Head of caudate nucleus (tissue), 42 donors: ENCODE data around the gene NLRP1.

Experiments used
- DNase-seq, 42 donors: peaks; one replicate each; pipeline versions ENCODE4 v3.0.0 to v3.0.0-alpha.2; 2020 to 2021; ENCODE audit warnings: mixed read lengths in 7 of 42
- intact Hi-C: fragments of 100-400 bp; cut with DNase I; formaldehyde crosslinking; loops from one replicate; pipeline ENCODE4 v1.15.0; 2022

The NLRP1 gene

GRCh38 chr17:5584383-5585286, at the start of gene NLRP1:
NLRP1 (minus strand) TSS chr17:5584509; CDS start chr17:5583957, 552 bp downstream.
- intact Hi-C loops: no loop called here
- peak; percentile 19 to 82 (median 63) for DNase-seq

DNA sequence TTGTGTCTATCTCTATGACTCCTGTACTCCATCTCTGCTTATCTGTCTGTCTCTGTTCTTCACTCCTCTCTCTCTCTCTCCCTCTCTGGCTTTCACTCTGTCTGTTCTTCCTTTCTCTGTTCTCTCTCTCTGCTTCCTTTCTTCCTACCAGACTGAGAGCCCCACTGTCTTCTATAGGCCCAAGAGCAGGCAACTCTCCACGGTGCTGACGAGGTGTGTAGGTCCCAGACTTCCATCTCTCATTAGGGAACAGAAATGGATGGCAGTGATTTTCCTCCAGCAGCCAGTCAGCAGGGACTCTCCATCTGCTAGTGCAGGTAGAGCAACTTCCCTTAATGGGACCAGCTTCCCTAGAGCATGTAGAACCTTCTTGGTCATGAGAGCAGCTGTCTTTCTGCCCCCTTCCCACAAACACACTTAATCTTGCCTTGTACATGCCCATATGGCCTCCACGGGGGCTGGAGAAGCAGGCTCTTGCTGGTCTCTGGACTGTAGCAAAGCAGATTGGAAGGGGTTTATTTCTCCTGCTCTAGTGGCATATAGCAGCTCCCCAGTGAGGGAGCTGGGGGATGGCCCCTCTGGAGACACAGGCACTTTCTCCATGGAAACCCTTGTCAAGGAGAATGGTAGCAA, 47.8 kb upstream of the NLRP1 start:
- DNase-seq: no peak
- intact Hi-C loops: no loop called here

DNA sequence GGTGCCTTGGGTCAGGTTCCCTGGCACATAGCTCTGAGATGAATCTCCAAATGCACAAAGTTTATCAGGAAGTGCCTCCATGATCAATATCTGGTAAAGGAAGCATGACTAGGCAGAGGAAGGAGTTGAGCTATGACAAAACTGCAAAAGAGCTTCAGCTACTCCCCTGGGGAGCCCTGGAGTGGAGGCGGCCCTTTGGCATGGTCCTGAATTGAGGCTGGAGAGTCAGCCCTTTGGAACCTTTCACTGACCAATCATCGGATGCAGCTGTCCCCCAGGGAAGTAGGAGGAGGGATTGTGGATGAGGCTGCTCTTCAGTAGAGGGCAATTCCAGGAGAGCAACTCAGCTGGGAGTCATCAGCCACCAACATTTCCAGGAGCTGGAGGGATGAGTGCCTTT, 46.1 kb upstream of the NLRP1 start:
- intact Hi-C loops: no loop called here
- no peak for DNase-seq

DNA sequence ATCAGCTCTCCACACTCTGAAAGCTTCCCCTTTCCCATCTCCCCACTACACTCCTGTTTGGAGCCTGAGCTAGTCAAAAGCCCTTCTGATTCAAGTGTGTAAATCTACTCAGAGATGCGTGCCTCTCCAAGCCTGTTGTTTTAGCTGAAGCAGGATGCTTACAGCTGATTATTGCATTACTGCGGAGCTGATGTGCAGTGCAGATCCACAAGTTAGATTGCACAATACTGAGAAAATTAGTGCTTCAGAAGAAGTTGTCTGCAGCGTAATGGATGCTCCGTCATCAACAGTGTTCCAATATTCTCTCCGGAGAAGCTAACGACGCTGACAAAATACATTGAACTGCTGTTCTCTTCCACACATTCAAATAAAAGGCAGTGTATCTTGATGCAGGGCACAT, 44.8 kb upstream of the NLRP1 start:
- peak in 4 of 42 donors; percentile 5 to 11 (median 8) for DNase-seq
- intact Hi-C loops: no loop called here

GRCh38 chr17:5628262-5628661, 44.0 kb upstream of the NLRP1 start:
- no peak for DNase-seq
- intact Hi-C loops: no loop called here

DNA sequence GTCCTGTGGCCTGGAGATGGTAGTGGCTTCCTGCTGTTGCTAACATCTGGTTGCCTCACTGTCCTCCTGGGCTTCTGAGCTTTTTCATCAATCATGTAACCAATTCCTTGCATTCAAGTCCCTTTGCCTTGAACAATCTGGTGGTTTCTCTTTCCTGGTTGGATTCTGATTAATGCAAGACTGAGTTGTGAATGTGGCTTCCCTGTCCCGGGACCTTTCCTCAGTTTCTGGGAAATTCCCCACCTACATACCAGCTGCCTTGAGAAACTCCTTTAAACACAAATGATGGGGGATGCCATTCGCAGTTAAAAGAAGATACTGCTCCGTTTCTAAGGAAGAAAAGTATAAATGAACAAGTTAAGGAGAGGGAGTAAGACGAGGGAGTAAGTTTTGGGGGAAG, 39.9 kb upstream of the NLRP1 start:
- no peak for DNase-seq
- intact Hi-C loops: no loop called here

DNA sequence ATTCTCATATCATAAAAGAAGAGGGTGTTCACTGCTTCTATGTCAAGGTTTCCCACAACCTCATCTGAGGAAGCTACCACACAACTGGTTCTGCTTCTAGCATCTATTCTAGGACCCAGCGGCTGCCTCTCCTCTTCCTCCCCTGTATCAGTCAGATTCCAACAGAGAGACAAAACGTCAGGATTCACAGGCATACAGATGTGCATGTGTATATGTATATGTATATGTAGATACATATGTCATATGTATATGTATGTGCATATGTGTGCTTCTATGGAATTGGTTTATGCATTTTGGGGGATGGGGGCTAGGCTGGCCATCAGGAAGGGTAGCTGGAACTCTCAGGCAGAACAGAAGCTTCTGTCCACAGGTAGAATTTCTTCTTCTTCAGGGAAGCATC, 37.4 kb upstream of the NLRP1 start:
- no peak for DNase-seq
- intact Hi-C loops: no loop called here

GRCh38 chr17:5621026-5621425, 36.7 kb upstream of the NLRP1 start:
- DNase-seq: no peak
- intact Hi-C loops: no loop called here

- intact Hi-C loops: no loop called here
- DNase-seq: no peak
These were observed 34.9 kb upstream of the NLRP1 start for GRCh38 chr17:5619088-5619740.

DNA sequence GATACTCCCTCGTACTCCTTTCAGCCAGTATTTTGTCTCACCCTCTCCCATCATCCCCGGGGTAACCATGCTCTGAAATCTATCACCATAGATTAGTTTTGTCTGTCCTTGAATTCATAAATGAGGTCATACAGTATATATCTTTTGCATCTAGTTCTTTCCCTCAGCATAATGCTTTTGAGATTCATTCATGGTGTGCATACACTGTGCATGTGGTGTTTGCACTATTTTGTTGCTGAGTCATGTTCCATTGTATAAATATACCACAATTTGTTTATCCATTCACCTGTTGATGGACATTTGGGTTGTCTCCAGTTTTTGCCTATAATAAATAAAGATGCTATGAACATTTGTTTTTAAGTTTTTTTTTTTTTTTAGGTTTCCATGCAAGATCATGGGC, 34.2 kb upstream of the NLRP1 start:
- DNase-seq: no peak
- intact Hi-C loops: no loop called here

DNA sequence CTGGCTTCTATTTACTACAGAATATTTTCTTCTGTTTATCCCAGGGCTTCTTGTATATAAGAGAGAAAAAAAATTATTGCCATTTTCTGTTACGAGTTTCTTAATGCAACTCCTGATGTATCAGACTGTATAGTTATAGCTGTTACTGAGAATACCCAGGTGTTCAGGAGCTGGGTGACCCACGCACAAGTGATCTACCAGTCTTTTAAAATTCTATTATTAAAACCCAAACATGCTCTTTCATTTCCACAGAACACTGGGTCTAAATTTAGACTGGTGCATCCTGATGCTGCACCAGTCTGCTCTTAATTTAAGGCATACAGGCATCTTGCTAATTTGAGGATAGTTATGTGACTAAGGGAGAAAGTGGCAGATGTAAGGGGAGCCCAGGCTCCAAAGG, 31.2 kb upstream of the NLRP1 start:
- DNase-seq: peak in 24 of 42 donors; percentile 10 to 78 (median 37)

GRCh38 chr17:5610956-5611355, 26.6 kb upstream of the NLRP1 start:
- DNase-seq: peak in 3 of 42 donors; percentile 4 to 42 (median 16)
- intact Hi-C loops: no loop called here

More for the DNA sequence above, 31.2 kb upstream of the NLRP1 start:
- intact Hi-C loops: no loop called here

DNA sequence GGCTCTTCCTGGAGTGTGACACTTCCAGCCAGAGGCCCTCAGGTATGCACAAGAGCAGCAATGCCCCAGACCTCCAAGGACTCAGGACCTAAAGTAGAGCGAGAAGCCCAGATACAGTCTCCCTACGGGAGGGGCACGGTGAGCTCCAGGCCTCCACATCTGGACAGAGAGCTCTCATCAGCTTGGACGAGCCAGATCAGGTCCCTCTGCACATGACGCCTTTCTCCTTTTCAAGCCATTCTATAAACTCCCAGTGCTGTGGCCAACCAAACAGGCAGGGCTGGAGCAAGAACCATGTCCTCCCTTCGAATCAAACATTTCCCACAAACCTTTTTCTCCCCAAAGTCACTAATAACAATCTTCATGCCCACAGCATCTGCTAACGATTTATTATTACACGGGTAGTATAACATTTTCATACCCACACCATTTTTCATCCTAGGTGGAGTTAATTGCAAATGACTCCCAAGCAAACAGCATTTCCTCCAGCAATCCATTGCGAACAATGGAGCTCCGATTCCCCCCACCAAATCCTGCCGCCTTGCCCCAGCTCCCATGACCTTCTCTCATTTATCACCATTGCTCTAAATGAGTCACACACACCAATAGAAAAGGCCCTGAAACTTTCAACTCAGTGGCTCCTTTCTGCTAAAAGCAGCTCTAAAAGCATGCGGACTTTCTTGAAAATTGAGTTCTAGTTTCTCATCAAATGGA, 24.2 kb upstream of the NLRP1 start:
- intact Hi-C loops: no loop called here
- DNase-seq: no peak

DNA sequence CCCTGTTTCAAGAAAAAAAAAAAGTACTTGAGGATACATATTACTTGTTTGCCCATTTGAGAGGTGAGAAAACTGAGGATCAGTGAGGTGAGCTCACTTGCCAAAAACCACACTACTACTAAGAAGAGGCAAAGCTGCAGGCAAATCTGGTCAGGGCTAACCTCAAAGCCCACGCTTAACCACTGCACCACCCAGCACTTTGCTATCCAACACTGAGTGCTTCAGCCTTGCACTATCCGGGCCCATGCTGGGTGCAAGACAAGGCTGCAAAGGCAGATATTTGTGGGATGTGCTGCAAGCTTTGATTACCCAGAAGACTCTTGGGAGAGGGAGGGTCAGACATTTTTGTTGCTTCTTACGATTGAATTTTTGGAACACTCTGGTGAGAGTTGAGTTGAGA, 23.6 kb upstream of the NLRP1 start:
- intact Hi-C loops: no loop called here
- DNase-seq: no peak

DNA sequence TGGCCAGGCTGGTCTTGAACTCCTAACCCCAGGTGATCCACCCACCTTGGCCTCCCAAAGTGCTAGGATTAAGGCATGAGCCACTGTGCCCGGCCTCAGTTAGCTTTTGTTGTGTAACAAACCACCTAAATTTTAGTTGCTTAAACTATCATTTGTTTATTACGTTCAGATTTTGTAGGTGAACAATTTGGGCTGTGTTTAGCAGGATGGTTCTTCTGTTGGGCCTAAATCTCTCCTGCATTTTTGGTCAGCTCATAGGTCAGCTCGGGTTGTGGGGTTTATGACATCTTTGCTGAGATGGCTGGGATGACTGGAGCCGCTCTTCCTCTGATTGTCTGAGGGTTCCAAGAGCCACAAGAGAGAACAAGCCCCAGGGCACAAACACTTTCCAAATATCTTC, 21.1 kb upstream of the NLRP1 start:
- no peak for DNase-seq
- intact Hi-C loops: no loop called here

- no peak for DNase-seq
- intact Hi-C loops: no loop called here
These were observed 15.7 kb upstream of the NLRP1 start for GRCh38 chr17:5600041-5600440.

GRCh38 chr17:5598457-5598856, 14.1 kb upstream of the NLRP1 start:
- intact Hi-C loops: loop anchor here (10.0 kb wide), 1 partner anchor 446 kb away; no protein-coding TSS in a partner anchor

GRCh38 chr17:5596421-5596820, 12.1 kb upstream of the NLRP1 start:
- intact Hi-C loops: loop anchor here (10.0 kb wide), 1 partner anchor 448 kb away; no protein-coding TSS in a partner anchor
- no peak for DNase-seq

More at GRCh38 chr17:5598457-5598856, 14.1 kb upstream of the NLRP1 start:
- no peak for DNase-seq

- intact Hi-C loops: loop anchor here (10.0 kb wide), 1 partner anchor 449 kb away; no protein-coding TSS in a partner anchor
- no peak for DNase-seq
These were observed 11.5 kb upstream of the NLRP1 start for GRCh38 chr17:5595831-5596230.
